ENCODE data around the gene GNAI2. TPM values are rescaled to one million over a fixed set of nuclear protein-coding genes. Genes with fewer than 3 reads are reported as not detected.
"Not testable (repeated sequence)": the region's sequence is repeated elsewhere in the genome, so short reads cannot be mapped to it uniquely, and the experiment has no call there.

The GNAI2 gene
- polyA plus RNA-seq, 4 donors, result 23.9 to 117 (median 81.9) TPM

DNA sequence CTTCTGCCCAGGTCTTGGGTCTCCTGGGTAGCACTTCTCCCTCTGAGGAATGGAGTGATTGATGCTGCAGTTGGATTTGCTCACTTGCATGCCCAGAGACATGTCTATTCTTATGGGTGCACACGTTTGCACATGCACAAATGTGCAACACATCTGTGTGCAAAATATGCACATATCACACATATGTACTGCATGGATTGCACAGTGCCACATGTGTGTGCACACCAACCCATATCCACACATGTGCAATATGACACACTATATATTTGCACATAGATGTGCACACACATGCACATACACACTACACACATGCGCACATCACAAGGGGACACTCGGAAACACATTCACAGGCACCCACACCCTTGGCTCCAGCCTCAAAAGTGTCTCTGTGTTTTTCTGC is 32.3 kb downstream of the GNAI2 start:
- 20 to 37% (median 27%) methylated on average over 3 of the region's 3 CpGs for WGBS, 3 donors
- peak in 1 of 2 donors; percentile 36 for DNase-seq
- H3K36me3 ChIP-seq (ENCODE audit: control insufficient read depth in 3 of 3, insufficient read depth in 2 of 3, low read depth in 1 of 3, low read length in 3 of 3), result peaks cover 0 to 29% (median 0%) of the 10 kb centered on the region in 3 donors
- peaks cover 0 to 3% (median 0%) of the 10 kb centered on the region in 3 donors for H3K27me3 ChIP-seq (ENCODE audit: control insufficient read depth in 3 of 3, insufficient read depth in 3 of 3, low read length in 3 of 3)
- no peak overlapping the region for H3K4me3 ChIP-seq (ENCODE audit: low read depth in 1 of 3, low read length in 3 of 3)
- H3K9me3 ChIP-seq (ENCODE audit: control insufficient read depth in 2 of 2, insufficient read depth in 1 of 2, low read depth in 1 of 2, low read length in 1 of 2), result no peaks in the 10 kb centered on the region
- FAIRE-seq, result no peak
- peaks cover 4 to 94% (median 4%) of the 10 kb centered on the region in 3 donors for H3K4me1 ChIP-seq (ENCODE audit: control insufficient read depth in 3 of 3, insufficient read depth in 2 of 3, low read depth in 1 of 3, low read length in 2 of 3)
- peak overlapping the region; percentile 93 to 99 (median 98) for H3K27ac ChIP-seq (ENCODE audit: low read depth in 1 of 3, low read length in 2 of 3)

DNA sequence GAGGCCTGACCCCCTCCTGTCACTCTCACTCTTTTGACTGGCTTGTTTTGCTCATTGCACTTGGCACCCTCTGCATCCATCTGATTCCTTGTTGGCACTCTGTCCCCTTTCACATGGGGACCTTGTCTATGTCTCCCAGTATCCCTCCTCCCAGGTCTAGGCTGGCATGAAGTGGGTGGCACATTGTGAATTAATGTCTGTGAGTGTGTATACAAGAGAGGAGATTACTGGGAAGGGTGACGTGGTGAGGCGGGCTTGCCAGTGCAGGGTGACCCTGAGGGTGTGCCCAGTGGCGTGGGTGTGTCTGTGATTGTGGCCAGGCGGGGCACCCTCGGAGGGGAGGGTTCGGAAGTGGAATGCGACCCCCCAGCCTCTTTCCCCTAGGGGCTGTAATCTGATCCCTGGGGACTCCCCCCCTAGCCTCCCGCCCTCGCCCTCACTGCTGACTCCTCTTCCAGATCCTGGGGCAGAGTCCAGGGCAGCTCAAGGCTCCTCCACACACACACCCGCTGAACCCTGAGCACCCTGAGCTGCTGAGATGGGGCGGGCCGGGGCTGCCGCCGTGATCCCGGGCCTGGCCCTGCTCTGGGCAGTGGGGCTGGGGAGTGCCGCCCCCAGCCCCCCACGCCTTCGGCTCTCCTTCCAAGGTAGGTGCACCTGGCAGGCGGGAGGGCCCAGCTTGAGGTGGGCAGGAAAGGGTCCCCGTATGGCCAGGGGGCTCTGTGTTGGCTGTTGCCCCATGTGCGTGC is 32.9 kb downstream of the GNAI2 start, which contains the start of gene SEMA3B:
SEMA3B (plus strand) TSS at position 445 of the 749 bp plus-strand sequence; CDS start at position 539, 94 bp downstream.
- H3K4me3 ChIP-seq (ENCODE audit: low read depth in 1 of 3, low read length in 3 of 3), result peak within 1 kb of the TSS in 2 of 3 donors; percentile 65 to 66
- H3K27ac ChIP-seq (ENCODE audit: low read depth in 1 of 3, low read length in 2 of 3), result peak within 1 kb of the TSS; percentile 93 to 99 (median 98)
- peaks cover 0 to 35% (median 0%) of the 10 kb centered on the region in 3 donors for H3K36me3 ChIP-seq (ENCODE audit: control insufficient read depth in 3 of 3, insufficient read depth in 2 of 3, low read depth in 1 of 3, low read length in 3 of 3)
- no peaks in the 10 kb centered on the region for H3K9me3 ChIP-seq (ENCODE audit: control insufficient read depth in 2 of 2, insufficient read depth in 1 of 2, low read depth in 1 of 2, low read length in 1 of 2)
- DNase-seq, result peak; percentile 95 to 96
- peaks cover 4 to 96% (median 4%) of the 10 kb centered on the region in 3 donors for H3K4me1 ChIP-seq (ENCODE audit: control insufficient read depth in 3 of 3, insufficient read depth in 2 of 3, low read depth in 1 of 3, low read length in 2 of 3)
- WGBS, 3 donors, result 10 to 39% (median 29%) methylated on average over 15 to 21 of the region's 21 CpGs
- peaks cover 0 to 9% (median 0%) of the 10 kb centered on the region in 3 donors for H3K27me3 ChIP-seq (ENCODE audit: control insufficient read depth in 3 of 3, insufficient read depth in 3 of 3, low read length in 3 of 3)
- no peak for FAIRE-seq

DNA sequence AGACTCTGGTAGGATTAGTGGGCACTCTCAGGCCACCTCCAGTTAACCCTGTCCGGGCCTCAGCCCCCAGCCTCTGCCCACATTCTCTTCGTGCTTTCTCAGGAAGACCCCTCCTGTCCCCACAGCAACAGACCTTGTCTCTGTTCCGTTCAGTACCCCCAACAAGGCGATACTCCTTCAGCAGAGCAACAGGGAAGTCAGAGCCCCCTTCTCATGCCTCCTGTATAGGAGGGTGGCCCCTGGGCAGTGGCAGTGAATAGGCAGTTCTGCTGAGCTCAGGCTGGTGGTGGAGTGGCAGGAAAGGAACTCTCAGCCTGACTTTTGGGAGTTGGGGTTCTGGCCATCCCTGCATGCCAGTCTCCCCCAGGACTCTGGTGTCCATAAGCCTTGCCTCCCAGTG is 33.5 kb downstream of the GNAI2 start:
- no peak for FAIRE-seq
- Histone ChIP-seq H3K4me3 (ENCODE audit: low read depth in 1 of 3, low read length in 3 of 3) (peak overlapping the region in 2 of 3 donors; percentile 65 to 66), H3K36me3 (ENCODE audit: control insufficient read depth in 3 of 3, insufficient read depth in 2 of 3, low read depth in 1 of 3, low read length in 3 of 3) (peaks cover 0 to 41% (median 0%) of the 10 kb centered on the region in 3 donors), H3K4me1 (ENCODE audit: control insufficient read depth in 3 of 3, insufficient read depth in 2 of 3, low read depth in 1 of 3, low read length in 2 of 3) (peaks cover 4 to 96% (median 4%) of the 10 kb centered on the region in 3 donors), H3K9me3 (ENCODE audit: control insufficient read depth in 2 of 2, insufficient read depth in 1 of 2, low read depth in 1 of 2, low read length in 1 of 2) (no peaks in the 10 kb centered on the region), H3K27ac (ENCODE audit: low read depth in 1 of 3, low read length in 2 of 3) (peak overlapping the region; percentile 93 to 99 (median 98)), H3K27me3 (ENCODE audit: control insufficient read depth in 3 of 3, insufficient read depth in 3 of 3, low read length in 3 of 3) (peaks cover 0 to 14% (median 1%) of the 10 kb centered on the region in 3 donors)
- DNase-seq, result no peak
- WGBS, 3 donors, result 40 to 60% (median 40%) methylated on average over 4 of the region's 4 CpGs

DNA sequence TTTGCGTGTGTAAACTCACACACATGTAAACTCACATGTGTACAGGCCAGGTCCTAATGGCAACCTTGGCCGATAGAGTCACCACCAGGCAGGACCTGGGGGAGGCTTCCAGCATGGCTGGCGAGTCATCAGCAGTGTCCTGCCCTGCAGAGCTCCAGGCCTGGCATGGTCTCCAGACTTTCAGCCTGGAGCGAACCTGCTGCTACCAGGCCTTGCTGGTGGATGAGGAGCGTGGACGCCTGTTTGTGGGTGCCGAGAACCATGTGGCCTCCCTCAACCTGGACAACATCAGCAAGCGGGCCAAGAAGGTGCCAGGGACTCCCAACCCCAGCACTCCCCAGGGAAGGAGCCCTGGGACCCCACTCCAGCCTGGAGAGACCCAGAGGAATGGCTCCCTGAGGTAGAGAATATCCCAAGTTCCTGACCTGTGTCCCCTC is 34.0 kb downstream of the GNAI2 start:
- 63 to 82% (median 80%) methylated on average over 8 of the region's 8 CpGs for WGBS, 3 donors
- DNase-seq, result peak in 1 of 2 donors; percentile 54
- peak overlapping the region in 2 of 3 donors; percentile 65 to 66 for H3K4me3 ChIP-seq (ENCODE audit: low read depth in 1 of 3, low read length in 3 of 3)
- peaks cover 0 to 18% (median 3%) of the 10 kb centered on the region in 3 donors for H3K27me3 ChIP-seq (ENCODE audit: control insufficient read depth in 3 of 3, insufficient read depth in 3 of 3, low read length in 3 of 3)
- peak overlapping the region; percentile 93 to 99 (median 98) for H3K27ac ChIP-seq (ENCODE audit: low read depth in 1 of 3, low read length in 2 of 3)
- H3K9me3 ChIP-seq (ENCODE audit: control insufficient read depth in 2 of 2, insufficient read depth in 1 of 2, low read depth in 1 of 2, low read length in 1 of 2), result no peaks in the 10 kb centered on the region
- no peak for FAIRE-seq
- H3K36me3 ChIP-seq (ENCODE audit: control insufficient read depth in 3 of 3, insufficient read depth in 2 of 3, low read depth in 1 of 3, low read length in 3 of 3), result peaks cover 0 to 46% (median under 1%) of the 10 kb centered on the region in 3 donors
- H3K4me1 ChIP-seq (ENCODE audit: control insufficient read depth in 3 of 3, insufficient read depth in 2 of 3, low read depth in 1 of 3, low read length in 2 of 3), result peaks cover 2 to 91% (median 4%) of the 10 kb centered on the region in 3 donors

DNA sequence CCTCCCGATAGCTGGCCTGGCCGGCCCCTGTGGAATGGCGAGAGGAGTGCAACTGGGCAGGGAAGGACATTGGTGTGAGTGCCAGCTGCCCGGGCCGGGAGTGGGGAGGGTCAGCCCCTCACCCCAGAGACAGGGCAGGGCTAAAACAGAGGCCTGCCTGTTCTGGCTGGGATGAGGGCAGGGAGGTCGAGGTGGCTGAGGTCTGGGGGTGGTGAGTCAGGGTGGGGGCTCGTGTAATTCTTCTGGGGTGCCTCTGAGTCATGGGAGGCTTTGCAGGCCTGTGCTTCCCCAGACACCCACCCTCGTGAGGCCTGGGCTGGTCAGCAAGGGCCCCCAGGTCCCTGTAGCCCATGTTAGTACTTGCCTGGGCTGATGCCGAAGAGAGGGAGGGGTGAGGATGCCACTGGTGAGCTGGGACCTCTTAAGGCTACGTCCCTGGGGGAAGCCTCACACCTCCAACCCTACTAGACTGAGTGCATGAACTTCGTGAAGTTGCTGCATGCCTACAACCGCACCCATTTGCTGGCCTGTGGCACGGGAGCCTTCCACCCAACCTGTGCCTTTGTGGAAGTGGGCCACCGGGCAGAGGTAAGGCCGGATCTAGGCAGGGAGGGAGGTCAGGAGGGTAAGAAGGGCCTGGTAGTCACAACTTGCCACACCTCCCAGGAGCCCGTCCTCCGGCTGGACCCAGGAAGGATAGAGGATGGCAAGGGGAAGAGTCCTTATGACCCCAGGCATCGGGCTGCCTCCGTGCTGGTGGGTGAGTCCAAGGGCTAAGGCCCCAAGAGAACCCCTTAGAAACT is 34.6 kb downstream of the GNAI2 start:
- Histone ChIP-seq H3K9me3 (ENCODE audit: control insufficient read depth in 2 of 2, insufficient read depth in 1 of 2, low read depth in 1 of 2, low read length in 1 of 2) (no peaks in the 10 kb centered on the region), H3K36me3 (ENCODE audit: control insufficient read depth in 3 of 3, insufficient read depth in 2 of 3, low read depth in 1 of 3, low read length in 3 of 3) (peaks cover 2 to 52% (median 6%) of the 10 kb centered on the region in 3 donors), H3K27me3 (ENCODE audit: control insufficient read depth in 3 of 3, insufficient read depth in 3 of 3, low read length in 3 of 3) (peaks cover 0 to 22% (median 3%) of the 10 kb centered on the region in 3 donors), H3K4me3 (ENCODE audit: low read depth in 1 of 3, low read length in 3 of 3) (peak overlapping the region in 2 of 3 donors; percentile 65 to 66), H3K27ac (ENCODE audit: low read depth in 1 of 3, low read length in 2 of 3) (peak overlapping the region; percentile 93 to 99 (median 98)), H3K4me1 (ENCODE audit: control insufficient read depth in 3 of 3, insufficient read depth in 2 of 3, low read depth in 1 of 3, low read length in 2 of 3) (peaks cover 0 to 84% (median 4%) of the 10 kb centered on the region in 3 donors)
- 63 to 77% (median 67%) methylated on average over 17 to 19 of the region's 19 CpGs for WGBS, 3 donors
- DNase-seq (peak in 1 of 2 donors; percentile 47), FAIRE-seq (no peak)

DNA sequence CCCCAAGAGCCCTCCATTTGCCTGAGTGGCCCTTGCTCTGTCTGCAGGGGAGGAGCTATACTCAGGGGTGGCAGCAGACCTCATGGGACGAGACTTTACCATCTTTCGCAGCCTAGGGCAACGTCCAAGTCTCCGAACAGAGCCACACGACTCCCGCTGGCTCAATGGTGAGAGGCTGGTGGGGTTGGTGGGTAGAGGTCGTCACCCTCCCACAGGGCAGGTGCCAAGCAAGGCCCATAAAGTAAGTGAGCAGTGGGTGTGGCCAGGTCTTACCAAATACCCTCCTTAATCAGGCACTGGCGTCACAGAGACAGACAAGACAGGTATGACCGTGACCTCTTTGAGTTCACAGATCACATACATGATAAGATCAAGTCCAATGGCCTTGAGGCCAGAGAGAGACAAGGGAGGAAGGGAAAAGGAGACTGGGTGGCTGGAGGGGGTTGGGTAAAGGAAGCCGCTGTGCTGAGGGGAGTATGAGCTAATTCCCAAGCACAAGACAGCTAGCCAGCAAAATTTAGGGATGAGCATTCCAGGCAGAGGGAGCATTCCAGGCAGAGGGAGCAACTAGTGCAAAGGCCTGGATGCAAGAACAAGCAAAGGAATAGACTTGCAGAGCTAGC is 35.4 kb downstream of the GNAI2 start:
- Histone ChIP-seq H3K4me3 (ENCODE audit: low read depth in 1 of 3, low read length in 3 of 3) (peak overlapping the region in 1 of 3 donors; percentile 66), H3K27ac (ENCODE audit: low read depth in 1 of 3, low read length in 2 of 3) (peak overlapping the region; percentile 69 to 99 (median 98)), H3K36me3 (ENCODE audit: control insufficient read depth in 3 of 3, insufficient read depth in 2 of 3, low read depth in 1 of 3, low read length in 3 of 3) (peaks cover 3 to 60% (median 9%) of the 10 kb centered on the region in 3 donors), H3K27me3 (ENCODE audit: control insufficient read depth in 3 of 3, insufficient read depth in 3 of 3, low read length in 3 of 3) (peaks cover 0 to 24% (median 3%) of the 10 kb centered on the region in 3 donors), H3K9me3 (ENCODE audit: control insufficient read depth in 2 of 2, insufficient read depth in 1 of 2, low read depth in 1 of 2, low read length in 1 of 2) (no peaks in the 10 kb centered on the region), H3K4me1 (ENCODE audit: control insufficient read depth in 3 of 3, insufficient read depth in 2 of 3, low read depth in 1 of 3, low read length in 2 of 3) (peaks cover 0 to 77% (median 4%) of the 10 kb centered on the region in 3 donors)
- no peak for FAIRE-seq
- 17 to 58% (median 34%) methylated on average over 10 of the region's 10 CpGs for WGBS, 3 donors
- DNase-seq, result peak; percentile 86 to 89

DNA sequence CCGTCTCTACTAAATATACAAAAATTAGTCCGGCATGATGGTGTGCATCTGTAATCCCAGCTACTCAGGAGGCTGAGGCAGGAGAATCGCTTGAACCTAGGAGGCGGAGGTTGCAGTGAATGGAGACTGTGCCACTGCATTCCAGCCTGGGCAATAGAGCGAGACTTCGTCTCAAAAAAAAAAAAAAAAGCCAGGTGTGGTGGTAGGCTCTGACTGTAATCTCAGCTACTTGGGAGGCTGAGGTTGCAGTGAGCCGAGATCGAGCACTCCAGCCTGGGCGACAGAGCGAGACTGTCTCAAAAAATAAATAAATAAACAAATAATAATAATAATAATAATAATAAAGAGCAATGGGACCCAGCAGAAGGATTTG is 36.5 kb downstream of the GNAI2 start:
- not testable (repeated sequence) for H3K27ac ChIP-seq (ENCODE audit: low read depth in 1 of 3, low read length in 2 of 3); H3K9me3 ChIP-seq (ENCODE audit: control insufficient read depth in 2 of 2, insufficient read depth in 1 of 2, low read depth in 1 of 2, low read length in 1 of 2); H3K4me3 ChIP-seq (ENCODE audit: low read depth in 1 of 3, low read length in 3 of 3); DNase-seq; FAIRE-seq
- Histone ChIP-seq H3K36me3 (ENCODE audit: control insufficient read depth in 3 of 3, insufficient read depth in 2 of 3, low read depth in 1 of 3, low read length in 3 of 3) (peaks cover 3 to 70% (median 9%) of the 10 kb centered on the region in 3 donors), H3K4me1 (ENCODE audit: control insufficient read depth in 3 of 3, insufficient read depth in 2 of 3, low read depth in 1 of 3, low read length in 2 of 3) (peaks cover 0 to 71% (median 4%) of the 10 kb centered on the region in 3 donors), H3K27me3 (ENCODE audit: control insufficient read depth in 3 of 3, insufficient read depth in 3 of 3, low read length in 3 of 3) (peaks cover 0 to 28% (median 5%) of the 10 kb centered on the region in 3 donors)
- WGBS, 3 donors, result 65 to 70% (median 69%) methylated on average over 10 of the region's 10 CpGs

All from small intestine (tissue), 7 donors.